Measurements from ENCODE around the gene PPP3CB.

PPP3CB gene

GRCh38 chr10:73512207-73512743 is 16.5 kb upstream of the PPP3CB start:
- H3F3A ChIP-seq (ENCODE audit: control insufficient read depth, insufficient read depth): no peaks in the 10 kb centered on the region
- H3K4me2 ChIP-seq (ENCODE audit: low read length): no peak overlapping the region
- H3K4me1 ChIP-seq (ENCODE audit: control insufficient read depth, low read length): no peaks in the 10 kb centered on the region
- H3K9me2 ChIP-seq (replicated peaks; ENCODE audit: control insufficient read depth, low read length): no peaks in the 10 kb centered on the region
- no peaks in the 10 kb centered on the region for H3K27me3 ChIP-seq (ENCODE audit: control insufficient read depth, low read length)
- H3K4me3 ChIP-seq (ENCODE audit: low read length): no peak overlapping the region
- H3K9me3 ChIP-seq (ENCODE audit: control insufficient read depth, insufficient read depth, low read length): no peaks in the 10 kb centered on the region
- H3K79me2 ChIP-seq (ENCODE audit: control insufficient read depth, low read length): no peaks in the 10 kb centered on the region
- TF ChIP-seq CTCF (IDR thresholded peaks at IDR 0.05; ENCODE audit: low read depth, low read length, poor library complexity, severe bottlenecking): no peak
- no peak for TF ChIP-seq EZH2phosphoT487 (IDR thresholded peaks at IDR 0.05; ENCODE audit: borderline replicate concordance, low read length)
- H3K36me3 ChIP-seq (ENCODE audit: control insufficient read depth, low read length): no peaks in the 10 kb centered on the region
- H3K27ac ChIP-seq (ENCODE audit: low read depth, low read length): no peak overlapping the region
- no peaks in the 10 kb centered on the region for H4K20me1 ChIP-seq (ENCODE audit: control insufficient read depth, insufficient read depth, low read depth, low read length)

GRCh38 chr10:73509695-73510094 is 13.9 kb upstream of the PPP3CB start:
- TF ChIP-seq CTCF (IDR thresholded peaks at IDR 0.05; ENCODE audit: low read depth, low read length, poor library complexity, severe bottlenecking): no peak
- no peak for TF ChIP-seq EZH2phosphoT487 (IDR thresholded peaks at IDR 0.05; ENCODE audit: borderline replicate concordance, low read length)
- Histone ChIP-seq H3K36me3 (ENCODE audit: control insufficient read depth, low read length) (no peaks in the 10 kb centered on the region), H3K4me3 (ENCODE audit: low read length) (no peak overlapping the region), H3K4me1 (ENCODE audit: control insufficient read depth, low read length) (no peaks in the 10 kb centered on the region), H3K4me2 (ENCODE audit: low read length) (no peak overlapping the region), H3K27ac (ENCODE audit: low read depth, low read length) (no peak overlapping the region), H3F3A (ENCODE audit: control insufficient read depth, insufficient read depth) (no peaks in the 10 kb centered on the region), H3K79me2 (ENCODE audit: control insufficient read depth, low read length) (no peaks in the 10 kb centered on the region), H3K9me2 (replicated peaks; ENCODE audit: control insufficient read depth, low read length) (no peaks in the 10 kb centered on the region), H3K9me3 (ENCODE audit: control insufficient read depth, insufficient read depth, low read length) (no peaks in the 10 kb centered on the region), H3K27me3 (ENCODE audit: control insufficient read depth, low read length) (no peaks in the 10 kb centered on the region), H4K20me1 (ENCODE audit: control insufficient read depth, insufficient read depth, low read depth, low read length) (no peaks in the 10 kb centered on the region)

- no peaks in the 10 kb centered on the region for H3K36me3 ChIP-seq (ENCODE audit: control insufficient read depth, low read length)
- H3K27me3 ChIP-seq (ENCODE audit: control insufficient read depth, low read length): no peaks in the 10 kb centered on the region
- H3K4me3 ChIP-seq (ENCODE audit: low read length): no peak overlapping the region
- no peaks in the 10 kb centered on the region for H3F3A ChIP-seq (ENCODE audit: control insufficient read depth, insufficient read depth)
- H4K20me1 ChIP-seq (ENCODE audit: control insufficient read depth, insufficient read depth, low read depth, low read length): no peaks in the 10 kb centered on the region
- H3K27ac ChIP-seq (ENCODE audit: low read depth, low read length): no peak overlapping the region
- no peaks in the 10 kb centered on the region for H3K9me3 ChIP-seq (ENCODE audit: control insufficient read depth, insufficient read depth, low read length)
- no peaks in the 10 kb centered on the region for H3K9me2 ChIP-seq (replicated peaks; ENCODE audit: control insufficient read depth, low read length)
- TF ChIP-seq EZH2phosphoT487 (IDR thresholded peaks at IDR 0.05; ENCODE audit: borderline replicate concordance, low read length) (no peak), CTCF (IDR thresholded peaks at IDR 0.05; ENCODE audit: low read depth, low read length, poor library complexity, severe bottlenecking) (no peak)
- peaks cover 6% of the 10 kb centered on the region for H3K4me1 ChIP-seq (ENCODE audit: control insufficient read depth, low read length)
- no peak overlapping the region for H3K4me2 ChIP-seq (ENCODE audit: low read length)
- H3K79me2 ChIP-seq (ENCODE audit: control insufficient read depth, low read length): no peaks in the 10 kb centered on the region
These were observed 10.7 kb upstream of the PPP3CB start for GRCh38 chr10:73506491-73506890.
